Measurements from ENCODE around the gene RBMS3.

Gene RBMS3

DNA sequence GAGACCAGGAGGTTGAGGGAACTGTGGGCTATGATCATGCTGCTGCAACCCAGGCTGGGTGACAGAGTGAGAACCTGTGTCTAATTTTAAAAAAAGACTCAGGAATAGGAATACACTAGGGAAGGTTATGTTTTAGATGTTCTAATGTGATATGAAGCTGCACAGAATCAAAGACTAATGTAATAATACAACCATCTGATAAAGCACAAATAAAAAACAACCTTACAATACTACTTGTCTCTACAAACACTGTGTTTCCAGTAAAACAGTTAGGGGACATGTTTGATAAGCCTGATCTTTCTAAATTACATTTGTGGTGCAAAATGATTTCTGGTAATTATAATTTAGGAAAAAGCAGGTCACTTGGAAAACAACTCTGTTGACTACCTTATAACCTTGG is 56.7 kb downstream of the RBMS3 start:
- Histone ChIP-seq H3K9me3 (ENCODE audit: control insufficient read depth, insufficient read depth, low read length) (no peaks in the 10 kb centered on the region), H3K27me3 (ENCODE audit: control insufficient read depth, insufficient read depth, low read length) (no peaks in the 10 kb centered on the region), H3K4me3 (ENCODE audit: low read length) (no peak overlapping the region), H3K4me1 (ENCODE audit: control insufficient read depth, insufficient read depth, low read length) (no peaks in the 10 kb centered on the region), H3K27ac (ENCODE audit: low read length) (no peak overlapping the region), H3K36me3 (ENCODE audit: control insufficient read depth, insufficient read depth, low read length) (no peaks in the 10 kb centered on the region)
- no peak for DNase-seq (ENCODE audit: low read depth, low spot score)

DNA sequence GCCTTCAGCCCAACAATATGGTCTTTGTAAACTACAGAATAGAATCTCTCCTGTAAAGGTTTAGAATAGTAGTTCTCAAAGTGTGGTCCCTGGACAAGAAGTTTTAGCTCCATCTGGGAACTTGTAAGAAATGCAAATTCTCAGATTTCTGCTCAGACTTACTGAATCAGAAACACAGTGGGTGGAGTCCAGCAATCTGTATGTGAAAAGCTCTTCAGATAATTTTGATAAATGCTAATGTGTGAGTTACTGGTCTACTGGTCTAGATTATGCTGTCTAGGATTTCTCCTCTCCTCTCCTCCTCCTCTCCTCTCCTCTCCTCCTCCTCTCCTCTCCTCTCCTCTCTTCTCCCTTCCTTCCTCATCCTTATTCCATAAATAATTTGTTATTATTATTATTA is 57.5 kb downstream of the RBMS3 start:
- Histone ChIP-seq H3K36me3 (ENCODE audit: control insufficient read depth, insufficient read depth, low read length) (no peaks in the 10 kb centered on the region), H3K4me3 (ENCODE audit: low read length) (no peak overlapping the region), H3K27me3 (ENCODE audit: control insufficient read depth, insufficient read depth, low read length) (no peaks in the 10 kb centered on the region), H3K4me1 (ENCODE audit: control insufficient read depth, insufficient read depth, low read length) (no peaks in the 10 kb centered on the region), H3K9me3 (ENCODE audit: control insufficient read depth, insufficient read depth, low read length) (no peaks in the 10 kb centered on the region), H3K27ac (ENCODE audit: low read length) (no peak overlapping the region)
- no peak for DNase-seq (ENCODE audit: low read depth, low spot score)

DNA sequence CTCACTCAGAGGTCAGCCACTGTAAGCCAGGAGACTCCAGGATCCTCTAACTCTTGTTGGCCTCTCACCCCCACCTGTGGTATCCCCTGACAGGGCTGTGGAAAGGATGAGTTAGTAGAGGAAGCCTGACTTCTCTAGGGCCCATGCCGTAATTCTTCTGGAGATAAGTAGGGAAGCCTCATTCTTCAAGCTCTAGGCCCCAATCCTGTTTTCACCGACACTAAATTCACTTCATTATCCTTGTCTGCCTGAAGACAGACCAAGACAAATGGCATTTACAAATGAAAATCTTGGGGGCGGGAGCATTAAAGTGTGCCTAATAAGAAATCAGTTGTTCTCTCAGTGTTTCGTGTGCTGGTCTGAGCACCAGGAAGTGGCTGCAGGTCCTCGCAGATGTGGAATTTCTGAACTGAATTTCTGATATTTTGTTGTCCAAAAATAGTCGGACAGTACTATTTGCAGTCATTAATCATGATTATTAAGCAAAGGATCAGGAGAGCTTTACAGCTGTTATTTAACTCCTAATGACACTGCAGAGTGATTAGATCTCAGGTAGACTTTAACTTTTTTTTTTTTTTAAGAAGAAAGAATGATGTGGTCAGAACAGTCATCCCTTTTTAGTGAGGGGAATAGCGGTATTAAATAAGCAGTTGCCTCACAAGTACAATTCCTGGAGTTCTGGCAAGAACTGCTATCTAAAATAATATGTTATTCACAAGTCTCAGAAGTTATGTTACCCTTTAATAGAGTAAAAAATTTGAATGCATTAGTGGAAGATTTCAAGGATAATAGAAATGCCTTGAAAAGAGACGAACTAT is 58.4 kb downstream of the RBMS3 start:
- no peaks in the 10 kb centered on the region for H3K9me3 ChIP-seq (ENCODE audit: control insufficient read depth, insufficient read depth, low read length)
- whole genome bisulfite sequencing (ENCODE audit: insufficient coverage, insufficient read length): no CpG with 5 or more reads among the region's 8 CpGs
- H3K36me3 ChIP-seq (ENCODE audit: control insufficient read depth, insufficient read depth, low read length): no peaks in the 10 kb centered on the region
- H3K4me3 ChIP-seq (ENCODE audit: low read length): no peak overlapping the region
- H3K27me3 ChIP-seq (ENCODE audit: control insufficient read depth, insufficient read depth, low read length): no peaks in the 10 kb centered on the region
- H3K4me1 ChIP-seq (ENCODE audit: control insufficient read depth, insufficient read depth, low read length): no peaks in the 10 kb centered on the region
- DNase-seq (ENCODE audit: low read depth, low spot score): no peak
- H3K27ac ChIP-seq (ENCODE audit: low read length): no peak overlapping the region

DNA sequence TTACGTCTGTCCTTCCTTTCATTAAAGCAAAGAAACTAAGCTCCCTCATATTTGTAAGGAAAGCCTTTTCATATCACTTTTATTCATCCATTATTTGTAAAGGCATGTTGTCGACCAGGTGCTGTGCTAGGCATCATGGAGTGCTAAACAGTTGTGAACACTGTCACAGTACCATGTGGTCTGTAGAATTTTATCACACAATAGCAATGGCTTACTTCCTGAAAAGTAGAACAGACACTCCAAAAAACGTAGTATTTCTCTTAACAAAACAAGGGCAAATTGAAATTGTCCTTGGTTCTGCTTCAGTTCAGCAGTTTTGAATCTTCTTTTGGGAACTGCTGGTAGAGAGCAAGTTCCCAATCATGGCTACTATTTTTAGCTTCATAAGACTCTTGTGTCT is 63.3 kb downstream of the RBMS3 start:
- H3K4me1 ChIP-seq (ENCODE audit: control insufficient read depth, insufficient read depth, low read length): no peaks in the 10 kb centered on the region; the same call in 1 of the 2 replicates

DNA sequence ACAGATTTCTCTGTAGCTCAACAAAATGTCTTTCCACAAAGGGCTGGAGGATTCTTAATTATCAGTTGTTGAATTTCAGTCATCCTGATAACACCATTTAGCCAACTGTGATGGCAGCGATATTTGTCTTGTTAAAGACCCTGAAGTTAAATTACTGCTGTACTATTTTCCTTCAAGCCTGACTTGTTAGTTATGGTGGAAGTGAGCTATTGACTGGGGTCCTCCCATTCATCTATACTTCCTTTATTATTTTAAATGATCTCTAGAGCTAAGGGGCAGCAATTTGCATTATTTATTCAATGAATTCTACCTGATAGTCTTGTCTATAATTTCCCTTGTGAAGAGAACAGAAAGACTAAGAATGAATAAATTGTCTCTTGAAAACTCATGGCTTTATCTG is 64.1 kb downstream of the RBMS3 start:
- no peaks in the 10 kb centered on the region for H3K9me3 ChIP-seq (ENCODE audit: control insufficient read depth, insufficient read depth, low read length)
- H3K4me1 ChIP-seq (ENCODE audit: control insufficient read depth, insufficient read depth, low read length): no peaks in the 10 kb centered on the region; the same call in 1 of the 2 replicates
- no CpG with 5 or more reads among the region's 1 CpG for WGBS (ENCODE audit: insufficient coverage, insufficient read length)
- DNase-seq (ENCODE audit: low read depth, low spot score): no peak
- H3K36me3 ChIP-seq (ENCODE audit: control insufficient read depth, insufficient read depth, low read length): no peaks in the 10 kb centered on the region
- no peak overlapping the region for H3K27ac ChIP-seq (ENCODE audit: low read length)
- H3K4me3 ChIP-seq (ENCODE audit: low read length): no peak overlapping the region
- H3K27me3 ChIP-seq (ENCODE audit: control insufficient read depth, insufficient read depth, low read length): no peaks in the 10 kb centered on the region

More for the DNA sequence above, 63.3 kb downstream of the RBMS3 start:
- Histone ChIP-seq H3K27me3 (ENCODE audit: control insufficient read depth, insufficient read depth, low read length) (no peaks in the 10 kb centered on the region), H3K27ac (ENCODE audit: low read length) (no peak overlapping the region), H3K9me3 (ENCODE audit: control insufficient read depth, insufficient read depth, low read length) (no peaks in the 10 kb centered on the region), H3K36me3 (ENCODE audit: control insufficient read depth, insufficient read depth, low read length) (no peaks in the 10 kb centered on the region), H3K4me3 (ENCODE audit: low read length) (no peak overlapping the region)
- WGBS (ENCODE audit: insufficient coverage, insufficient read length): no CpG with 5 or more reads among the region's 3 CpGs
- no peak for DNase-seq (ENCODE audit: low read depth, low spot score)

DNA sequence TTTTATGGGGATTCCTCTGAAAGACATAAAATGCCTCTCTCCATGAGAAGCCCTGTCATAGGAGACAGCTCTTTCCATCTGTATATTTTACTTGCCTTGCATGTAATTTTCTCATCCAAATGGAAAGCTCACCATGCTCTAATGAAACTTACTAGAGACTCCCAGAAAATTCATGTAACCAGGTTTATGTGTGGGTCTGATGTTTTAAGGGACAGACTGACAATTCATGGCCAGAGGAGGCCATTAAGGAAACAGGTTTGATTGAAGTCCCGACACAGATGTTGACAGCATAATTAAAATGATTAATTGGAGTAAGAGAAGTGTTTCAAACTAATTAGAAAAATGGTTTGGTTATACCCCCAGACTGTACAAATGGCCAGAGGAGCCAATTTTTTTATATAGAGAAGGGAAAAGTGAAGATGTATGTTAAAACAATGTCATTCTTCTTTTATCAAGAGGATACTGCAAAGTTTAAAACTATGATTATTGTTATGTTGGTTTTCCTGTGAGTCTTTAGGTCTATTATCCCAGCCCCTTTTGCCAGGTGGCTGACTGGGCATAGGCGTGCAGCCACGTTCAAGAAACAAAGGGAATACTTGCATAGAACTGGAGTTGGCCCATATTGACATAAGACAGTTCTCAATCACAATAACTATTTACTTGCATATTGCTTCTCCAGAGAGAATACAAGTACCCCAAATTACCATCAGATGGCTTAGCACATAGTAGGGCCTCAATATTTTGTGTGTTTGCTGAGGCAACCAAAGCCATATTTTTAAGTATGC is 64.8 kb downstream of the RBMS3 start:
- H3K27ac ChIP-seq (ENCODE audit: low read length): no peak overlapping the region
- H3K36me3 ChIP-seq (ENCODE audit: control insufficient read depth, insufficient read depth, low read length): no peaks in the 10 kb centered on the region
- H3K4me1 ChIP-seq (ENCODE audit: control insufficient read depth, insufficient read depth, low read length): no peaks in the 10 kb centered on the region; the same call in 1 of the 2 replicates
- no peaks in the 10 kb centered on the region for H3K27me3 ChIP-seq (ENCODE audit: control insufficient read depth, insufficient read depth, low read length)
- no CpG with 5 or more reads among the region's 3 CpGs for WGBS (ENCODE audit: insufficient coverage, insufficient read length)
- DNase-seq (ENCODE audit: low read depth, low spot score): no peak
- no peak overlapping the region for H3K4me3 ChIP-seq (ENCODE audit: low read length)
- H3K9me3 ChIP-seq (ENCODE audit: control insufficient read depth, insufficient read depth, low read length): no peaks in the 10 kb centered on the region

DNA sequence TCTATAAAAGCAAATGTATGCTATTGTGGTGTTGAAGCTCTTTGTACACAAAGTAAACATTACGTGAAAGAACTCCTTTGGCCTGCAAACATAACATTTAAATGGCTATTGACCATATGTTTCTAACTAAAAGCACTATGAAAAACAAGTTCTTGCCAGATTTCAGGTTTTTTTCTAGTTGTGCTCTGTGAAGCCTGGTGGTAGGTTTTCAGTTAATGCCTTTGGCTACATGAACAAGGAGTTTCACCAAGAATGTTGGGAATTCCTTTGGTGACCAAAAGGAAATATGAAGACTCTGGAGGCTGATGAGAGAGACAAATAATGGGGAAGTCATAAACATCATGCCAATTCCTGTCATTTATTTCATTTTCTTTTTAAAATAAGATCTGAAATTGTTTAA is 66.0 kb downstream of the RBMS3 start:
- no peaks in the 10 kb centered on the region for H3K27me3 ChIP-seq (ENCODE audit: control insufficient read depth, insufficient read depth, low read length)
- no peak overlapping the region for H3K4me3 ChIP-seq (ENCODE audit: low read length)
- no peak for DNase-seq (ENCODE audit: low read depth, low spot score)
- no peak overlapping the region for H3K27ac ChIP-seq (ENCODE audit: low read length)
- H3K4me1 ChIP-seq (ENCODE audit: control insufficient read depth, insufficient read depth, low read length): no peaks in the 10 kb centered on the region; the same call in 1 of the 2 replicates
- WGBS (ENCODE audit: insufficient coverage, insufficient read length): no CpG with 5 or more reads among the region's 1 CpG
- H3K36me3 ChIP-seq (ENCODE audit: control insufficient read depth, insufficient read depth, low read length): no peaks in the 10 kb centered on the region
- no peaks in the 10 kb centered on the region for H3K9me3 ChIP-seq (ENCODE audit: control insufficient read depth, insufficient read depth, low read length)

DNA sequence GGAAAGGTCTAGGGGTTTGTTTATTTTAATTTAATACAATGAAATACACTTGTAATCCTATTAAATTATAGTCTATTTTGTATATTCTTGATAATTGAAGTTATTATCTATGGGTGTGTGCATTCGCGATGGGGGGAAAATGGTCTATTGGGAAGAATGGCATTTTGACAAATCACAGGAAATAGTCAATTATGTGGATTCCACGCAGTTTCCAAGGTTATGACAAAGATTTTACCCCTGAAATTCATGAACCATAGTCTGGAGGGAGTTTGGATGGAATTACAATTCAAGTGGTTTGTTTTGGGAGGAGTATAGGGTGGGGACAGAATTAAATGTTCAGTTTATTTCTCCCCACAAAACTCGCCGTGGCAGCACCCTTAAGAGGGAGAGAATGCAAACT is 66.5 kb downstream of the RBMS3 start:
- Histone ChIP-seq H3K4me1 (ENCODE audit: control insufficient read depth, insufficient read depth, low read length) (no peaks in the 10 kb centered on the region; the same call in 1 of the 2 replicates), H3K4me3 (ENCODE audit: low read length) (no peak overlapping the region), H3K9me3 (ENCODE audit: control insufficient read depth, insufficient read depth, low read length) (no peaks in the 10 kb centered on the region), H3K27me3 (ENCODE audit: control insufficient read depth, insufficient read depth, low read length) (no peaks in the 10 kb centered on the region), H3K36me3 (ENCODE audit: control insufficient read depth, insufficient read depth, low read length) (no peaks in the 10 kb centered on the region), H3K27ac (ENCODE audit: low read length) (no peak overlapping the region)
- no peak for DNase-seq (ENCODE audit: low read depth, low spot score)
- no CpG with 5 or more reads among the region's 5 CpGs for WGBS (ENCODE audit: insufficient coverage, insufficient read length)

DNA sequence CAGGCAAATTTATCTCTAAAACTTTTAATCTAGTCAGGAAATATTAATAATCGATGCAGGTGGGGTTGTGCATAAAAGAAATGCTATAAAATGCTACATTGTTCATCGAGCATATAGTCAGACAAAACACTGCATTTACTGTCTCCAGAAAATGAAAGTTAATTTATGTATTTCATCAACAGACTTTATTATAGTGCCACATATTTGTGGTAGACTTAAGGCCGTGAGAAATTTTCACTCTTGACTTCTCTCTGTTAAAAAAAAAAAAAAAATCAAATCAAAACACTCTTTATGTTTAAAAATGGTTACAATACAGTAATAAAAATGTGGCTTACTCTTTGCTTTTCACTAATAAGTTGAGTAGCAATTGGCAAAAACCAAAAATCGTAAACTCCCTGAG is 67.4 kb downstream of the RBMS3 start:
- H3K27me3 ChIP-seq (ENCODE audit: control insufficient read depth, insufficient read depth, low read length): no peaks in the 10 kb centered on the region
- no CpG with 5 or more reads among the region's 4 CpGs for WGBS (ENCODE audit: insufficient coverage, insufficient read length)
- no peaks in the 10 kb centered on the region; the same call in 1 of the 2 replicates for H3K4me1 ChIP-seq (ENCODE audit: control insufficient read depth, insufficient read depth, low read length)
- H3K27ac ChIP-seq (ENCODE audit: low read length): no peak overlapping the region
- no peaks in the 10 kb centered on the region for H3K36me3 ChIP-seq (ENCODE audit: control insufficient read depth, insufficient read depth, low read length)
- no peak overlapping the region for H3K4me3 ChIP-seq (ENCODE audit: low read length)
- no peak for DNase-seq (ENCODE audit: low read depth, low spot score)
- H3K9me3 ChIP-seq (ENCODE audit: control insufficient read depth, insufficient read depth, low read length): no peaks in the 10 kb centered on the region

DNA sequence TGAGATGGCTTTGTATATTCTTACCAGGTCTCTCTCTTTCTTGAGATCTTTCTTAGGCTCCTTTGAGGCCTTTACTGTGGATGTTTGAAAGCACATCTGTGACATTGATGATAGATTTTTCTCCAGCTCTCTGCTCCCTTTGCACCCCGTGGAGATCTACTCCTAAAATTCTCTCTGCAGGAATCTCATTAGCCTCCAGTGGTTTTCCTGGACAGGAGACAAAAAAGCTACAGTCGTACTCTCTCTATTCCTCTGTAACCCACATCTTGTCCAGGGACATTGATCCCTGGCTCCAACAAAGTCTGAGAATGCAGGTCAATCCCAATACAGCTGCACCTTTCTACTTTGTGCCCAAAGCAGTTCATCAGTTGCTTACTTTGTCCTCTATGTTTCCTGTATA is 68.2 kb downstream of the RBMS3 start:
- WGBS (ENCODE audit: insufficient coverage, insufficient read length): no CpG with 5 or more reads among the region's 2 CpGs
- Histone ChIP-seq H3K36me3 (ENCODE audit: control insufficient read depth, insufficient read depth, low read length) (no peaks in the 10 kb centered on the region), H3K27me3 (ENCODE audit: control insufficient read depth, insufficient read depth, low read length) (no peaks in the 10 kb centered on the region), H3K27ac (ENCODE audit: low read length) (no peak overlapping the region), H3K4me1 (ENCODE audit: control insufficient read depth, insufficient read depth, low read length) (no peaks in the 10 kb centered on the region; the same call in 1 of the 2 replicates), H3K9me3 (ENCODE audit: control insufficient read depth, insufficient read depth, low read length) (no peaks in the 10 kb centered on the region), H3K4me3 (ENCODE audit: low read length) (no peak overlapping the region)
- no peak for DNase-seq (ENCODE audit: low read depth, low spot score)

Data from iPS DF 6.9 (cell line).